ENCODE results near the gene CNDP1.
A peak's percentile ranks its signal among the peaks of the same experiment; 100 is the strongest.

Gene CNDP1

DNA sequence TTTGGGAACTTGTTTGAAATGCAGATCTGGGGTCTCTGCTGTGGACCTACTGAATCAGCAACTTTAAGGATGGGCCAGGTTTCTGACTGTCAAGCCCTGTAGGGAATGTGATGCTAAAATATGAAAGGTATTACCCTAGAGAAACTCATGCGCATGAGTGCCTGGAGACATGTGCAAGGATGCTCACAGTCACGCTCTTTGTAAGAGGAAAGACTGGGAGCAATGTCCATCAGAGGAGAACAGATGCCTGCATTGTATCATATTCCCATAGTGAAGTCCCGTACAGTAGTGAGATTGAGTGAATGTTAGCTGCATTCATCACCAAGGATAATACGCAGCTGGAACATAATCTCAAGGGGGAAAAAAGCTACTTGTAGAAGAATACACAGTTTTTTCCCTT, 77.5 kb downstream of the CNDP1 start:
- no peaks in the 10 kb centered on the region for H3K27me3 Mint-ChIP-seq
- H3K36me3 Mint-ChIP-seq = no peaks in the 10 kb centered on the region
- no peak for DNase-seq
- CTCF ChIA-PET = no interaction called here
- H3K4me3 Mint-ChIP-seq = no peak overlapping the region
- peaks cover 11% of the 10 kb centered on the region for H3K4me1 Mint-ChIP-seq
- no peak overlapping the region for H3K27ac Mint-ChIP-seq
- H3K9me3 Mint-ChIP-seq = no peaks in the 10 kb centered on the region

DNA sequence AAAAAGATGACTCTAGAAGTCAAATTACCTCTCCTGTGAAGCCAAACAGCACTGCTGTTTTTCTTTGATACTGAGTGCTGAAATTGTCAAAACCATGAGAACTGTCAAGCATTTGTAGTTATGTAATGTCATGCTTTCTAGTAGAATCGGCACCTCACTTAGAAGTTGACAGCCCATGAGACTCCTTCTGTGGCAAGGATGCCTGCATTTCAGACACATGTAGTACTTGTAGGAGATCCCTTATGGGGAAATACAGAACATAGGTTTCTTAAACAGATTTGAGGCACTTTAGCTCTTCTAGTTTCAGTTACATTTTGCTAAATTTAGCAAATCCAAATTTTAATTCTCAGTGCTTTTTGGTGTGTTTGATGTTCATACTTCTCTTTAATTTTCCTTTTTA, 79.1 kb downstream of the CNDP1 start:
- CTCF ChIA-PET = no interaction called here
- Mint-ChIP-seq H3K27me3 (no peaks in the 10 kb centered on the region), H3K36me3 (no peaks in the 10 kb centered on the region), H3K9me3 (no peaks in the 10 kb centered on the region), H3K4me3 (no peak overlapping the region), H3K4me1 (peaks cover 11% of the 10 kb centered on the region), H3K27ac (no peak overlapping the region)
- no peak for DNase-seq

DNA sequence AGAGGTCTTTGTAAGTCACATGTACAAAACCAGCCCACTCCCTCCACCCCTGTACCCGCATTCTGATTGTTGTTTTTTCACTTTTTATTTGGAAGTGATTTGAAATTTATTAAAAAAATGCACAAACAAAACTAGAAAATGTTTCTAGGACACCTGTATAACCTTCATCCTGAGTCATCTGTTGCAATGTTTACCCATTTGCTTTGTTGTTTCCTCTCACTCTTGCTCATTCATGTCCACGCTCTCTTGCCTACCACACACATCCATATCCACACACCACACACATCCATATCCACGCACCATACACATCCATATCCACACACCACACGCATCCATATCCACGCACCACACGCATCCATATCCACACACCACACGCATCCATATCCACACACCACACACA, 82.2 kb downstream of the CNDP1 start:
- no peaks in the 10 kb centered on the region for H3K36me3 Mint-ChIP-seq
- H3K27ac Mint-ChIP-seq = no peak overlapping the region
- no peaks in the 10 kb centered on the region for H3K27me3 Mint-ChIP-seq
- no peak overlapping the region for H3K4me3 Mint-ChIP-seq
- H3K4me1 Mint-ChIP-seq = no peaks in the 10 kb centered on the region
- no peak for DNase-seq
- H3K9me3 Mint-ChIP-seq = no peaks in the 10 kb centered on the region
- CTCF ChIA-PET = no interaction called here

DNA sequence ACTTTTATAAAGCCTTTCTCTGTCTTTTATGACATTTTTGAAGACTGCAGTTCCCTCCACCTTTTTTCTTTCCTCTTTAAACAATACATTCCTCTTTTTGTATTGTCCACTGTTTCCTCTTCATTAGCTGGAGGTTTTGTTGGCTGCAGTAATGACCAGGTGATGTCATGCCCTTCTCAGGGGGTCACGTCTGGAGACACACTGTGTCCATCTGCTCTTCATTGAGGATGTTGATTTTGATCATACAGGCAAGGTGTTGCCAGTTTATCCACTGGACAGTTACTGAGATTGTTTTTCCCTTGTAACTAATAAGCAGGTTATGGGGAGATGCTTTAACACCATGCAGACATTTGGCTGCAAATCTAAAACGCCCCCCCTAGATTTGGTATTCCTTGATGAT, 83.2 kb downstream of the CNDP1 start:
- Mint-ChIP-seq H3K9me3 (no peaks in the 10 kb centered on the region), H3K36me3 (no peaks in the 10 kb centered on the region), H3K27me3 (no peaks in the 10 kb centered on the region), H3K4me1 (no peaks in the 10 kb centered on the region), H3K4me3 (no peak overlapping the region), H3K27ac (no peak overlapping the region)
- no peak for DNase-seq
- CTCF ChIA-PET = no interaction called here

DNA sequence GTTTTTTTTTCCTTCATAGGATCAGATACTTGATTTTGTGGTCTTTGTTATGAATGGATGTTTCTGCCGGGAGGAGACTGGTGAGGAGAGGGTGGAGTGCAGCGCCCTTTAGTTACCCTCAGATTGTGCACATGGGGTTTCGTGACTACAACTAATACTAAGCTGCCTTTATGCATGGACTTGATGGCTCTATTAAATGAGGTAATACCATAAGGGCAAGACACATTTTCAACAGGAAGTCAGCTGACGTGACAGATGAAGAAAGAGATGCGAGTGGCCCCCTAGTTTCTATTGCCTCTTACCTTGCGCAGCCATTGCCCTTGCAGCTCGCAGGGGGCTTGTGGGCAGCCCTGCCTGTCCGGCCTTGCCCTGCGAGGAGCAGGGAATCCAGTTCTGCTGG, 87.8 kb downstream of the CNDP1 start:
- CTCF ChIA-PET = interaction anchor here (1.2 kb wide), 1 partner anchor 31 kb away, joined by 3 read pairs; no protein-coding TSS in a partner anchor
- Mint-ChIP-seq H3K27ac (no peak overlapping the region), H3K4me1 (no peaks in the 10 kb centered on the region), H3K36me3 (no peaks in the 10 kb centered on the region), H3K27me3 (no peaks in the 10 kb centered on the region), H3K4me3 (no peak overlapping the region), H3K9me3 (no peaks in the 10 kb centered on the region)
- DNase-seq = no peak

DNA sequence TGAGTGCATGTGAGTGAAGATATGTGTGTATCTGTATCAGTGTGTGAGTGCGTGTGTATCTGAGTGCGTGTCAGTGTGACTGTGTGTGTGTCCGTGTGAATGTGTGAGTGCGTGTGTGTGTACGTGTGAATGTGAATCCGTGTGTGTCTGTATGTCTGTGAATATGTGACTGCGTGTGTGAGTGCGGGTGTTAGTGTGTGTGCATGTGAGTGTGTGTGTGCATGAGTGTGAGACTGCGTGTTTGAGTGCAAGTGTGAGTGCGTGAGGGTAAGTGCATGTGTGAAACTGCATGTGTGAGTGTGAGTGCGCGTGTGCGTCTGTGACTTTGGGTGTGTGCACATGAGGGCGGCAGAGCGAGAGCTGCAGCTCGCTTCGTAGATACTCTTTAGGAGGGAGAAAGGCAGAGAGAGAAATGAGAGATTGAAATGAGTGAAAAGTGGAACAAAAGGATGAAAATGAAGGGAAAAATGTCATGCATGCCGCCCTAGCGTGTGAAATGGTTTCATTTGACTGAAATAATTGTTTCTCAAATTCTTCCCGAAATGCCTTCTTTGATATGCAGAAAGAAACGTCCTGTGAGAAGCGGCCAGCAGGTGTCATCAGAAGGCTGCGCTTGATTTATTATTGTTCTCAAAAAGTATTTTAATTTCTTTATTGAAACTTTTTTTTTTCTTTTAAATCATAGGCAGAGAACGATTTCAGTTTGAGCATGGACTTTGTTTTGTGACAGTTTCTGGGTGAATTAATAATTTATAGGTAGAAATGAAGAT, 88.9 kb downstream of the CNDP1 start:
- H3K4me1 Mint-ChIP-seq = peaks cover 7% of the 10 kb centered on the region
- peak; percentile 63 for DNase-seq
- CTCF ChIA-PET = interaction anchor here (0.7 to 1.3 kb wide), 4 partner anchors 17 to 856 kb away, joined by 3 to 5 read pairs (median 4); no protein-coding TSS in a partner anchor
- H3K9me3 Mint-ChIP-seq = no peaks in the 10 kb centered on the region
- no peaks in the 10 kb centered on the region for H3K36me3 Mint-ChIP-seq
- no peak overlapping the region for H3K4me3 Mint-ChIP-seq
- no peaks in the 10 kb centered on the region for H3K27me3 Mint-ChIP-seq
- no peak overlapping the region for H3K27ac Mint-ChIP-seq

DNA sequence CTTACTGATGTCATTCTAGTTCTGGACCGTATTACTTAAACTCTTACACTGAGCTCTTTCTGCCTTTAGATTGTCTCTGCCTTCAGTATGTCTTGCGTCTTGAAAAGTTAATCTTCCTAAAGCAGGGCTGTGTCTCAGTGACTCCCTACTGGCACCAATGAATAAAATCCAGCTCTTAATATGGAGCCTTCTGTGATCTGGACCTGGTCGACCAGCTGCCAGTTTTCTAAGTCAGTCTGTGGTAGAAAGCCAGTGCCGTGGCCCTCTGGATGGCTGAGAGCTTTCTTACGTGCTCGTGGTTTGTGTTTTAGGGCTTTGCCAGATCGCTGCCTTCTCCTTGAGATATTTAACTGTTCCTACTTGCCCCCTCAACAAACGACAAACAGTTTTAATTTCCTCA, 90.2 kb downstream of the CNDP1 start:
- CTCF ChIA-PET = interaction anchor here (0.5 to 1.3 kb wide), 4 partner anchors 22 to 855 kb away, joined by 3 to 4 read pairs (median 3); no protein-coding TSS in a partner anchor
- no peak for DNase-seq
- no peaks in the 10 kb centered on the region for H3K36me3 Mint-ChIP-seq
- peaks cover 7% of the 10 kb centered on the region for H3K4me1 Mint-ChIP-seq
- H3K27me3 Mint-ChIP-seq = no peaks in the 10 kb centered on the region
- no peak overlapping the region for H3K4me3 Mint-ChIP-seq
- H3K9me3 Mint-ChIP-seq = no peaks in the 10 kb centered on the region
- no peak overlapping the region for H3K27ac Mint-ChIP-seq

DNA sequence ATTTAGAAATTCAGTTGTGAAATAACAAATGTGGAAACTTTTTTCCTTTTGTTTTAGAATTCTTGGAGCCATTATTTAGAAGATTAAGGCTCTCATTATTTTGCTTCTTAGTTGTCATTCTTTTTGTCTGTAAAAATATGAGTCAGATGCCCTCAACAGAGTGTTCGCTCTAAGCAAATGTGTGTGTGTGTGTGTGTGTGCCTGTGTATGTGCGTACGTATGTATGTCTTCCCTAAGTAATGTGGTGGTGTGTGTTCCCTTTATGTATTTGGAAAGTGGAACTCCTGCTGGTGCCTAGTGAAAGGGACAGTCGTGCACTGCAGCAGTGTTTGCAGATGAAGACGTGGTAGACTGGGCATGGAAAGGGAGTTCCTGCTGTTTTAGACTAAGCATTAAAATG, 90.9 kb downstream of the CNDP1 start:
- H3K27ac Mint-ChIP-seq = no peak overlapping the region
- H3K9me3 Mint-ChIP-seq = no peaks in the 10 kb centered on the region
- CTCF ChIA-PET = no interaction called here
- no peak overlapping the region for H3K4me3 Mint-ChIP-seq
- no peaks in the 10 kb centered on the region for H3K36me3 Mint-ChIP-seq
- H3K4me1 Mint-ChIP-seq = peaks cover 8% of the 10 kb centered on the region
- no peak for DNase-seq
- H3K27me3 Mint-ChIP-seq = no peaks in the 10 kb centered on the region

DNA sequence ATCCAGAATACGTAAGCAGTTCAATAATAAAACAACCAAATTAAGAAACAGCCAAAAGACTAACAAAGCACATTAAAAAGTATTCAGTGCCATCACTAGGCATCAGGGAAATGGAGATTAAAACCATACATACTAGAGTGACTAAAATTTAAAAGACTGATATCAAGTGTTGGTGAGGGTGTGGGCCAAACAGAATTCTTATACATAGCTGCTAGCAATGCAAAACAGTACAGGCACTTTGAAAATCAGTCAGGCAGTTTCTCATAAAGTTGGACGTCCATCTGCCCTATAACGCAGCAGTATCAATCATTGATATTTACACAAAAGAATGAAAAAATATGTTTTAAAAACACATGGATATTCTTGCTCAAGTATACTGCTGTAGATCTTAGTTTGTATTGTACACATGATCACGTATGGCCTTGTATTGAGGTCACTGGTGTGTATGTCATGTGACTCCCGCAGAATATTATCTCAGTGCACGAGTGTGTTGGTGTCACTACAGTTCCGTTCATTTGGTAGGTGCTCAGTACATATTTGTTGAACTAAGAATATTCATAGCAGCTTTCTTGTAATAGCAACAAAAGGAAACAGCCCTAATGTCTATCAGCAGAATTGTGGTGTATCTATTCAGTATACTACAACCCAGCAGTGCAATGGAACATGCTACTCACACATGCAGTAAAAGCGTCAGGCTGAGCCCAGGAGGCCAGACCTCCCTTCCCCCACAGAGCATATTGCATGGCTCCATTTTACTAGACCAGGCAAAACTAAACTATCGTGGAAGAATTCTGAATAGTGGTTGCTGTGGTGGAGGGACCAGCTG, 92.0 kb downstream of the CNDP1 start:
- no peak for DNase-seq
- Mint-ChIP-seq H3K36me3 (no peaks in the 10 kb centered on the region), H3K4me3 (no peak overlapping the region), H3K27ac (no peak overlapping the region), H3K9me3 (no peaks in the 10 kb centered on the region), H3K27me3 (no peaks in the 10 kb centered on the region), H3K4me1 (peaks cover 19% of the 10 kb centered on the region)
- CTCF ChIA-PET = no interaction called here

DNA sequence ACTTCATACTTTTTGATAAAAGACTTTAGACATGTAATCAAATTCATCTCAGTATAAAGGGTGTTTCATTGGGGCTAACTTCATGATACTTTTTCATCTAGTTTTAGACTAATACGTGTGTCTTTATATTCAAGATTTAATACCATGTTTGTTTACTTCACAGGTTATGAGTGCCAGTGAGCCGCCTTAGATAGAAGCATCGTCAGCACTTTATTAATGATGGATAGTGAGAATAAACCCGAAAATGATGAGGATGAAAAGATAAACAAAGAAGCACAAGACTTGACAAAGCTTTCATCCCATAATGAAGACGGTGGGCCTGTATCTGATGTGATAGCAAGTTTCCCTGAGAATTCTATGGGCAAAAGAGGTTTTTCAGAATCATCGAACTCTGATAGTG, 96.5 kb downstream of the CNDP1 start:
- Mint-ChIP-seq H3K4me3 (peak overlapping the region; percentile 9), H3K9me3 (no peaks in the 10 kb centered on the region), H3K36me3 (peaks cover 36% of the 10 kb centered on the region), H3K27ac (peak overlapping the region; percentile 98), H3K4me1 (peaks cover 46% of the 10 kb centered on the region), H3K27me3 (no peaks in the 10 kb centered on the region)
- CTCF ChIA-PET = no interaction called here
- DNase-seq = no peak

DNA sequence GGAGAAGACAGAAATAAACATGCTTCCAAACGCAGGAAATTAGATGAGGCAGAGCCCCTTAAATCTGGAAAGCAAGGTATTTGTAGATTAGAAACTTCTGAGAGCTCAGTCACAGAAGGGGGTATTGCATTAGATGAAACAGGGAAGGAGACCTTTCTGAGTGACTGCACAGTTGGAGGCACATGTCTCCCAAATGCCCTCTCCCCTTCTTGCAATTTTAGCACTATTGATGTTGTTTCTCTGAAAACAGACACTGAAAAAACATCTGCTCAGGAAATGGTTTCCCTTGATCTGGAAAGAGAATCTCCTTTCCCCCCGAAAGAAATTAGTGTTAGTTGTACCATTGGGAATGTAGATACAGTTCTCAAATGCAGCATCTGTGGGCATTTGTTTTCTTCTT, 96.9 kb downstream of the CNDP1 start:
- H3K4me1 Mint-ChIP-seq = peaks cover 46% of the 10 kb centered on the region
- peaks cover 36% of the 10 kb centered on the region for H3K36me3 Mint-ChIP-seq
- CTCF ChIA-PET = interaction anchor here (0.9 kb wide), 1 partner anchor 9 kb away, joined by 3 read pairs; no protein-coding TSS in a partner anchor
- no peaks in the 10 kb centered on the region for H3K27me3 Mint-ChIP-seq
- H3K9me3 Mint-ChIP-seq = no peaks in the 10 kb centered on the region
- peak overlapping the region; percentile 98 for H3K27ac Mint-ChIP-seq
- peak overlapping the region; percentile 70 for H3K4me3 Mint-ChIP-seq
- no peak for DNase-seq

DNA sequence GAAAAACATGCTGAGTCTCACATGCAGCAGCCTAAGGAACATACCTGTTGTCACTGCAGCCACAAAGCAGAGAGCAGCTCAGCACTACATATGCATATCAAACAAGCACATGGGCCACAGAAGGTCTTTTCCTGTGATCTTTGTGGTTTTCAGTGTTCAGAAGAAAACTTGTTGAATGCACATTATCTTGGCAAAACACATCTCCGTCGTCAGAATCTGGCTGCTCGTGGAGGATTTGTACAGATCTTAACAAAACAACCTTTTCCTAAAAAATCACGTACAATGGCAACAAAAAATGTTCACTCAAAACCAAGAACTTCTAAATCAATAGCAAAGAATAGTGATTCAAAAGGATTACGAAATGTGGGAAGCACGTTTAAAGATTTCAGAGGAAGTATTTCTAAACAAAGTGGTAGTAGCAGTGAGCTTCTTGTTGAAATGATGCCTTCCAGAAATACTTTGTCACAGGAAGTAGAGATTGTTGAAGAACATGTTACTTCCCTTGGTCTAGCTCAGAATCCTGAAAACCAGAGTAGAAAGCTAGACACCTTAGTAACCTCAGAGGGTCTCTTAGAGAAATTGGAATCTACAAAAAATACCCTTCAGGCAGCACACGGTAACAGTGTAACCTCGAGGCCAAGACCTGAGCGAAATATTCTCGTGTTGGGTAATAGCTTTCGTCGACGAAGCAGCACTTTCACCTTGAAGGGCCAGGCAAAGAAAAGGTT, 97.5 kb downstream of the CNDP1 start:
- CTCF ChIA-PET = interaction anchor here (0.9 kb wide), 1 partner anchor 8 kb away, joined by 3 read pairs; no protein-coding TSS in a partner anchor
- DNase-seq = peak; percentile 58
- peaks cover 39% of the 10 kb centered on the region for H3K36me3 Mint-ChIP-seq

DNA sequence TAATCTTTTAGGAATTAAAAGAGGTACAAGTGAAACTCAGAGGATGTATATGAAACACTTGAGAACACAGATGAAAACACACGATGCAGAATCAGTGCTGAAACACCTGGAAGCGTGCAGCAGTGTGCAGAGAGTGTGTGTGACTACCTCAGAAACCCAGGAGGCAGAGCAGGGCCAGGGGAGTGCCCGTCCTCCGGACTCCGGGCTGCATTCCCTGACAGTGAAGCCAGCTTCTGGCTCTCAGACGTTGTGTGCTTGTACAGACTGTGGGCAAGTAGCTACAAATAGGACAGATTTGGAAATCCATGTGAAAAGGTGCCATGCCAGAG, 98.0 kb downstream of the CNDP1 start:
- H3K27ac Mint-ChIP-seq = peak overlapping the region; percentile 98
- CTCF ChIA-PET = no interaction called here
- DNase-seq = no peak
- no peaks in the 10 kb centered on the region for H3K9me3 Mint-ChIP-seq
- peak overlapping the region; percentile 70 for H3K4me3 Mint-ChIP-seq
- peaks cover 39% of the 10 kb centered on the region for H3K36me3 Mint-ChIP-seq
- H3K4me1 Mint-ChIP-seq = peaks cover 45% of the 10 kb centered on the region
- no peaks in the 10 kb centered on the region for H3K27me3 Mint-ChIP-seq

More for the DNA sequence above, 97.5 kb downstream of the CNDP1 start:
- Mint-ChIP-seq H3K9me3 (no peaks in the 10 kb centered on the region), H3K27me3 (no peaks in the 10 kb centered on the region), H3K4me3 (peak overlapping the region; percentile 70), H3K4me1 (peaks cover 46% of the 10 kb centered on the region), H3K27ac (peak overlapping the region; percentile 98)

DNA sequence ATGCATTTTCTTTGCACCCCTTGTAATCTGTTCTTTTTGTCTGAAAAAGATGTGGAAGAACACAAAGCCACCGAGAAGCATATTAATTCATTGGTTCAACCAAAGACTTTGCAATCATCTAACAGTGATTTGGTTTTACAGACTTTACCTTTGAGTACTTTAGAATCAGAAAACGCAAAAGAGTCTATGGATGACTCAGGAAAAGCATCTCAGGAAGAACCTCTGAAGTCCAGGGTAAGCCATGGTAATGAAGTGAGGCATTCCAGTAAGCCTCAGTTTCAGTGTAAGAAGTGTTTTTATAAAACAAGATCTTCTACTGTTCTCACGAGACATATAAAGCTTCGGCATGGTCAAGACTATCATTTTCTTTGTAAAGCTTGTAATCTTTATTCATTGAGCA, 98.6 kb downstream of the CNDP1 start:
- H3K27ac Mint-ChIP-seq = peak overlapping the region; percentile 98
- H3K4me3 Mint-ChIP-seq = peak overlapping the region; percentile 70
- CTCF ChIA-PET = no interaction called here
- H3K4me1 Mint-ChIP-seq = peaks cover 40% of the 10 kb centered on the region
- DNase-seq = no peak
- H3K27me3 Mint-ChIP-seq = no peaks in the 10 kb centered on the region
- peaks cover 39% of the 10 kb centered on the region for H3K36me3 Mint-ChIP-seq
- H3K9me3 Mint-ChIP-seq = no peaks in the 10 kb centered on the region
